Transverse colon (tissue), 4 donors: Measurements from ENCODE around the gene CD82. TPM values are rescaled to one million over a fixed set of nuclear protein-coding genes. Genes with fewer than 3 reads are reported as not detected.

Experiments used
- DNase-seq: peaks from one replicate; pipeline ENCODE4 v3.0.0-alpha.2; 2019
- H3K27ac ChIP-seq, 4 donors: fragments of 200-600 bp; sonication (generic); 2 replicates each; pipeline ENCODE4 v1.5.1; 2016 to 2018; ENCODE audit warnings: inconsistent platforms in 4 of 4
- H3K27me3 ChIP-seq: fragments of 200-600 bp; sonication (generic); 2 replicates; pipeline ENCODE4 v1.5.1; 2017; ENCODE audit warnings: inconsistent platforms
- H3K36me3 ChIP-seq, 4 donors: fragments of 200-600 bp; sonication (generic); 2 replicates each; pipeline ENCODE4 v1.5.1; 2017 to 2019; ENCODE audit warnings: inconsistent platforms in 4 of 4
- H3K4me1 ChIP-seq, 4 donors: fragments of 200-600 bp; sonication (generic); 2 replicates each; pipeline ENCODE4 v1.5.1; 2017 to 2020; ENCODE audit warnings: inconsistent platforms in 4 of 4
- H3K4me3 ChIP-seq, 4 donors: fragments of 200-600 bp; sonication (generic); 1 replicate in 1 of 4; 2 replicates in 3 of 4; pipeline versions ENCODE4 v1.5.1 to v1.6.1; 2017 to 2019; ENCODE audit warnings: inconsistent platforms in 4 of 4
- H3K9me3 ChIP-seq, 2 donors: fragments of 200-600 bp; sonication (generic); 2 replicates each; pipeline ENCODE4 v1.5.1; 2017 to 2019; ENCODE audit warnings: inconsistent platforms in 2 of 2
- EP300 ChIP-seq: sonication (generic); formaldehyde crosslinking; IDR thresholded peaks from one replicate; pipeline ENCODE4 v1.6.1; 2017; ENCODE audit warnings: antibody characterized with exemption, low read depth
- POLR2A ChIP-seq: fragments of 450-650 bp; IDR thresholded peaks from one replicate; pipeline ENCODE4 v1.6.1; 2016; ENCODE audit warnings: antibody characterized with exemption, mild to moderate bottlenecking, moderate library complexity
- POLR2AphosphoS5 ChIP-seq, 3 donors: sonication (generic); formaldehyde crosslinking; IDR thresholded peaks; one replicate each; pipeline ENCODE4 v1.6.1; 2016; ENCODE audit warnings: antibody characterized with exemption in 3 of 3
- WGBS, 2 donors: methylation state at CpG; one replicate each; pipeline ENCODE4 v1.1.5; 2018; ENCODE audit warnings: low coverage in 1 of 2; 5-methylcytosine and 5-hydroxymethylcytosine counted together
- in situ Hi-C, 4 donors: fragments of 200-750 bp; cut with MboI; loops; one replicate each; pipeline versions ENCODE4 v1.15.0 to v1.15.1; 2017; ENCODE audit warnings: low sequenced_read_pairs in 3 of 4, low pct_ligation_motif_present in 1 of 4, low pct_unique_long_range_greater_than_20kb in 1 of 4
- intact Hi-C: fragments of 100-400 bp; cut with DNase I; formaldehyde crosslinking; loops from one replicate; pipeline ENCODE4 v1.15.1; 2023; ENCODE audit warnings: low total_unique reads
- total RNA-seq, 4 donors: library from RNA; depleted of rRNA; stranded (reverse); fragments of >200 nt; gene quantifications; one replicate each; pipeline ENCODE4 v1.1.0, GENCODE V29; 2016
- TF ChIP-seq, protein P1 (sequence below), 5 experiments: fragments of 200-600 bp in 3 of 5; fragments of 450-650 bp in 2 of 5; sonication (generic) in 3 of 5; IDR thresholded peaks; 1 replicate in 2 of 5; 2 replicates in 3 of 5; pipeline ENCODE4 v1.5.1; 2016 to 2017; ENCODE audit warnings: antibody characterized with exemption in 5 of 5, inconsistent platforms in 3 of 5, mild to moderate bottlenecking in 2 of 5, moderate library complexity in 1 of 5

Gene CD82
- total RNA-seq, 4 donors from 2014 or later = 7.9 to 23.1 (median 14.0) TPM

DNA sequence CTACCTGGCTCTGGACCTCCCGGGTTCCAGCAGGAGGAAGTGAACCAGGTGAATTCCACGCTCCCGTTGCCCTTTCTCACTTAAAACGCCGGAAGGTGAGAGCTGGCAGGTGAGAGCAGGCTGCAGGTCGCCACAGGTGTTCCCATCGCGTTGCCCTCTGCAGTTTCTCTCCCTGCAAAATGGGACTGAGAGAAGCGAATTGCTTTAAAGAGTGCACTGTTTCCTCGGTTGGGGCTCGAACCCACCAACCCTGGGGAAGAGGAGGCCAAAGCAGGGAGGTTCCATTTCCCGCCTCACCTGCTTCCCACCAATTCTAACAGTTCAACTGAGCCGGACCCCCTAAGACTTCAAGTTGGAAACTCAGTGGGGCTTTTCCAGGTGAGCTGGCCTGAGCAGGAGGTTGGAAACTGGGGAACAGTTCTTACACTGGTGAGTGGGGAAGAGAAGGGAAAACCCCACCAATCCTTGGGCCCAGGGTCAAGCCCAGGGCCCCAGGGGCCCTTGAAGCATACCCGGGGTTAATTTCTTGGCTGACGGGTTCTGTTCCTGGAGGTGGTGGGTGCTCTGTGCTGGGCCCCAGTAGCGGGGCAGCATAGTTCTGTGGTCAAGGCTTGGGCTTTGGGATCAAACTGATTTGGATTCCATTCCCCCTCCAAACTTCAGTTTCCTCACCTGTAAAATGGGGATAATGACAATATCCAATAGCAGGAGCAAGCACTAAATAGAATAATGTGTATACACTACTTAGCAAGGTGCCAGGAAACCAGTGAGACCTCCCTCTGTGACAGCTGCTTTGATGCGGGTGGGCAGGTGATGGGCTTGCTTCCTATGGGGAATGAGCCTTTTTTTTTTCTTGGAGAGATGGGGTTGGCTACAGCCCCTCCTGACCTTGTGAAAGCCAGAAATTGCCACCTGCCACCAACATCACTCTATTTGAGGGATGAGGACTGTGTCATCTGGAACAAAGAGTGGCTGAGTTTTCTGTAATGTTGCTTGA lies 788 bp downstream of the CD82 start:
- 37 to 39% methylated on average over 2 to 17 of the region's 17 CpGs for whole genome bisulfite sequencing, 2 donors
- DNase-seq = no peak
- Histone ChIP-seq H3K36me3 (no peaks in the 10 kb centered on the region), H3K9me3 (no peaks in the 10 kb centered on the region), H3K27me3 (no peaks in the 10 kb centered on the region), H3K4me3 (peak overlapping the region; percentile 28 to 61 (median 46)), H3K27ac (peak overlapping the region; percentile 71 to 81 (median 76)), H3K4me1 (peaks cover 15 to 62% (median 46%) of the 10 kb centered on the region in 4 donors)
- TF ChIP-seq POLR2AphosphoS5 (IDR thresholded peaks at IDR 0.05) (no peak), EP300 (no peak), POLR2A (no peak)
- TF ChIP-seq, protein P1, sequence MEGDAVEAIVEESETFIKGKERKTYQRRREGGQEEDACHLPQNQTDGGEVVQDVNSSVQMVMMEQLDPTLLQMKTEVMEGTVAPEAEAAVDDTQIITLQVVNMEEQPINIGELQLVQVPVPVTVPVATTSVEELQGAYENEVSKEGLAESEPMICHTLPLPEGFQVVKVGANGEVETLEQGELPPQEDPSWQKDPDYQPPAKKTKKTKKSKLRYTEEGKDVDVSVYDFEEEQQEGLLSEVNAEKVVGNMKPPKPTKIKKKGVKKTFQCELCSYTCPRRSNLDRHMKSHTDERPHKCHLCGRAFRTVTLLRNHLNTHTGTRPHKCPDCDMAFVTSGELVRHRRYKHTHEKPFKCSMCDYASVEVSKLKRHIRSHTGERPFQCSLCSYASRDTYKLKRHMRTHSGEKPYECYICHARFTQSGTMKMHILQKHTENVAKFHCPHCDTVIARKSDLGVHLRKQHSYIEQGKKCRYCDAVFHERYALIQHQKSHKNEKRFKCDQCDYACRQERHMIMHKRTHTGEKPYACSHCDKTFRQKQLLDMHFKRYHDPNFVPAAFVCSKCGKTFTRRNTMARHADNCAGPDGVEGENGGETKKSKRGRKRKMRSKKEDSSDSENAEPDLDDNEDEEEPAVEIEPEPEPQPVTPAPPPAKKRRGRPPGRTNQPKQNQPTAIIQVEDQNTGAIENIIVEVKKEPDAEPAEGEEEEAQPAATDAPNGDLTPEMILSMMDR (IDR thresholded peaks at IDR 0.05) = no peak
- in situ Hi-C loops = loop anchor here in 1 of 4 donors (25.0 kb wide), 1 partner anchor 521 kb away; no protein-coding TSS in a partner anchor
- intact Hi-C loops = no loop called here

DNA sequence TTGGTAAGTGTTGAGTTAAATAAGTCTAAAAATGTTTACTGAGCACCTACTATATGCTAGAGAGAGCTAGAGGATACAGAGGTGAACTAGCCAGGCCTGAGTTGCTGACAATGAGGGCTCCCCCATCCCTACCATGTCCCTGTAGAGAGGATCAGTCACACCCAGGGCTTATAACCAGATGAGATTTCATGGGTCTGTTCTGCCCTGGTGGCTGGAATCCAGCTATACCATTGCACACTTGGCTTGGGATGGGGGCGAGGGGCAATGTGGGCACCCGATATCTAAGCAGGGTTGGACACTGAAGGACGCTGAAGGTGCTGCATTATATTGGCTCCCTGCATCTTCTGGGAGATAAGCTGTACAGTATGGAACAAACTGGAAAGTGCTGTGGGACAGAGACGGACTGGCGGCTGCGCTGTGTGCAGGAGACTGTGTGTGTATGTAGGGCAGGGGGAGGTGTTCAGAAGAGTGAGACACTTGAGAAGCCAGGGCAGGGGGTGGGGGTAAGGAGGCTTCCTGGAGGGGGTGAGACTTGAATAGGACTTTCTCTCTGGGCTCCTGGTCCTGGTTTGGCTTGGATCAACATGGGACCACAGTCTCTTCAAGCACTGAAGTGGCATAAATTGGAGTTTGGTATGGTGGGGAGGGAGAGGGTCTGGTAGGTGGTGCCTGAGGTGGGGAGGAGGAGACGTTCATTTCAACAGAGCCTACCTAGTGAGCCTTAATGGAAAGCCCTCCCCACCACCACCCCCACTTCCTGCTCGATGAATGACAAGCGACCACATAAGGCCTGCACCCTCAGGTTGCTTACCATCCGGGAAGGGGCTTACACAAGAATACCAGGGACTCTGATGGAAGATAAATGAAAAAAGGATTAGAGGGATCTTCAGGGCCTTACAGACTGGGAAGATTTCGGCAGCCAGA lies 1.8 kb downstream of the CD82 start:
- Histone ChIP-seq H3K27me3 (no peaks in the 10 kb centered on the region), H3K27ac (peak overlapping the region in 1 of 4 donors; percentile 77), H3K4me1 (peaks cover 15 to 62% (median 46%) of the 10 kb centered on the region in 4 donors), H3K9me3 (no peaks in the 10 kb centered on the region), H3K4me3 (no peak overlapping the region), H3K36me3 (no peaks in the 10 kb centered on the region)
- DNase-seq = no peak
- in situ Hi-C loops (loop anchor here in 1 of 4 donors (25.0 kb wide), 1 partner anchor 520 kb away; no protein-coding TSS in a partner anchor), intact Hi-C loops (no loop called here)
- WGBS, 2 donors = 84 to 93% methylated on average over 3 to 11 of the region's 11 CpGs
- TF ChIP-seq, protein P1 (IDR thresholded peaks at IDR 0.05) = no peak
- TF ChIP-seq EP300 (no peak), POLR2AphosphoS5 (IDR thresholded peaks at IDR 0.05) (no peak), POLR2A (no peak)

DNA sequence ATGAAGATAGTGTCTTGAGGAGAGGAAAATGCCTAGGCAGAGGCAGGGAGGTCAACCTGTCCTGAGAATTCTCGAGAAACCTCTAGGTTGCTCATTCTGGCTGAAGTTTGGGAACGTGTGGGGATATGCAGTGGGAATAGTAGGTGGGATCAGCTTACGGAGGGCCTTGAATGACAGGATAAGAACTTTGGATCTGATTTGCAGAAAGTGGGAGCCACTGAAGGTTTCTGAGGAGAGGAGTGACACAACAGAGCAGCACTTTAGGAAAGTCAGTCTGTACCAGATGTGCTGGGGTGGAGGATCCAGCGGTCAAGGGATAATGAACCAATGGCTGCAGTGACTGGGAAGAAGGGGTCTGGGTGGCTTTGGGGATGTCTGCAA lies 2.4 kb downstream of the CD82 start:
- intact Hi-C loops (no loop called here), in situ Hi-C loops (loop anchor here in 1 of 4 donors (25.0 kb wide), 1 partner anchor 519 kb away; no protein-coding TSS in a partner anchor)
- no peak for DNase-seq
- no peaks in the 10 kb centered on the region for H3K36me3 ChIP-seq
- TF ChIP-seq POLR2AphosphoS5 (IDR thresholded peaks at IDR 0.05) = no peak
- TF ChIP-seq, protein P1 (IDR thresholded peaks at IDR 0.05) = no peak
- TF ChIP-seq POLR2A = no peak
- TF ChIP-seq EP300 = no peak
- WGBS, 2 donors = 90% methylated on average over 2 to 4 of the region's 4 CpGs
- H3K4me3 ChIP-seq = no peak overlapping the region
- H3K27ac ChIP-seq = peak overlapping the region in 3 of 4 donors; percentile 70 to 77 (median 77)
- H3K4me1 ChIP-seq = peaks cover 15 to 62% (median 46%) of the 10 kb centered on the region in 4 donors
- H3K9me3 ChIP-seq = no peaks in the 10 kb centered on the region
- no peaks in the 10 kb centered on the region for H3K27me3 ChIP-seq
